AG09319 (cell line): Measurements from ENCODE around the gene ANKRD17.

Experiments
- DNase-seq: peaks from one replicate; pipeline ENCODE4 v3.0.0-alpha.2; 2010; ENCODE audit warnings: low read depth; ENCODE audit errors: extremely low read depth
- TF ChIP-seq, protein P1 (sequence below): IDR thresholded peaks from 2 replicates; pipeline ENCODE4 v1.5.1; 2011; ENCODE audit warnings: low read depth, mild to moderate bottlenecking, inconsistent platforms, low read length, moderate library complexity

ANKRD17 gene

GRCh38 chr4:73055241-73055897, 203.2 kb downstream of the ANKRD17 start:
- TF ChIP-seq, protein P1, sequence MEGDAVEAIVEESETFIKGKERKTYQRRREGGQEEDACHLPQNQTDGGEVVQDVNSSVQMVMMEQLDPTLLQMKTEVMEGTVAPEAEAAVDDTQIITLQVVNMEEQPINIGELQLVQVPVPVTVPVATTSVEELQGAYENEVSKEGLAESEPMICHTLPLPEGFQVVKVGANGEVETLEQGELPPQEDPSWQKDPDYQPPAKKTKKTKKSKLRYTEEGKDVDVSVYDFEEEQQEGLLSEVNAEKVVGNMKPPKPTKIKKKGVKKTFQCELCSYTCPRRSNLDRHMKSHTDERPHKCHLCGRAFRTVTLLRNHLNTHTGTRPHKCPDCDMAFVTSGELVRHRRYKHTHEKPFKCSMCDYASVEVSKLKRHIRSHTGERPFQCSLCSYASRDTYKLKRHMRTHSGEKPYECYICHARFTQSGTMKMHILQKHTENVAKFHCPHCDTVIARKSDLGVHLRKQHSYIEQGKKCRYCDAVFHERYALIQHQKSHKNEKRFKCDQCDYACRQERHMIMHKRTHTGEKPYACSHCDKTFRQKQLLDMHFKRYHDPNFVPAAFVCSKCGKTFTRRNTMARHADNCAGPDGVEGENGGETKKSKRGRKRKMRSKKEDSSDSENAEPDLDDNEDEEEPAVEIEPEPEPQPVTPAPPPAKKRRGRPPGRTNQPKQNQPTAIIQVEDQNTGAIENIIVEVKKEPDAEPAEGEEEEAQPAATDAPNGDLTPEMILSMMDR: no peak
- no peak for DNase-seq

DNA sequence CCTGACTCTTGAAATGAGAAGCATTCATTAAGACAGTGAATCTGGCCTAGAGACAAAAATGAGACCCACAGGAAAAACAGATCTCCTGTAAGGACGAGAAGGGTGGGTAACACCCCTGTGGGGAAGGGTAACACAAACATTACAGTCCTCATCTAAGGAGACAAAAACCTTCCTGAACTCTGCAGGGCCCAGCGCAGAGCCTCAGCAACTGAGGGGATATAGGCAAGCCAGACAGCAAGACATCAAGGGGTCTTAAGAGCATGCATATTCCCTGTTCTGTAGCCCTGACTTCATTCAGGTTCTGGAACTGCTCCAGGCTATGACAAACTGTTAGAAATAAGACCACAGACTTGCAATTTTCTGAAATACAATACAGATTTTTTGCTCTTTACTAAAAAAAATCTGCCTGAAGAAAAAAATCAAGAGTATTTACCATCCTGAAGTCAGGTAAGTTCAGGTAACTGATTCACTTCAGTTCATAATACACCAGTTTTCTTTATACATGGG, 204.6 kb downstream of the ANKRD17 start:
- TF ChIP-seq, protein P1: no peak
- DNase-seq: no peak

DNA sequence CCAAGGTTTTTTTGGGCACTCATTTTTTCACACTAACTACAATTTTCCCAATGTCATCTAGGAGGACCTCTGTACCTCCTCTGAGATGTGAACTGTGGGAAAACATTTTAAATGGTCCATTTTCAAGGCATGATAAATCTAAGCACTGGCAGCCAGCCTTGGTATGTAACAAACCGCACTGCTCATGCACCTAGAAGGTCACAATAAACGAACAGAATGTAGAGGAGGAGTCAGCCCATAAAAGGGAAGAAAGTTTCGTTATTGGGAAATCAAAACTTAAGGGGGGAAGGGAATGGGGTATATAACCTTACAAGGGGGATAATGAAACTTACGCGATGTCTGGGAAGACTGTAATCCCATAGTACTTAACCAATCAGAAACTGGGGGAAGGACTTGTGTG, 205.5 kb downstream of the ANKRD17 start:
- no peak for DNase-seq
- TF ChIP-seq, protein P1: no peak

DNA sequence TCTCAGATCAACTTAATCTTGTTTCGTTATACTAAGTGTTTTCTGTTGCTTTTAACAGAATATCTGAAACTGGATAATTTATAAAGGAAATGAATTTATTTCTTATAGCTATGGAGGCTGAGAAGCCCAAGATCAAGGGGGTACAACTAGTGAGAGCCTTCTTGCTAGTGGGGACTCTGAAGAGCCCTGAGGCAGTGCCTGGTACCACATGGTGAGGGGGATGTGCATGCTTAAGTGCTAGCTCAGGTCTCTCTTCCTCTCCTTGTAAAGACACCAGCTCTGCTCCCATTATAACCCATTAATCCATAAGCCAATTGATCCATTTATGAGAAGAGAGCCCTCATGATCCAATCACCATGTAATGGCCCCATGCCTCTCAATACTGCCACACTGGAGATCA, 207.0 kb downstream of the ANKRD17 start:
- TF ChIP-seq, protein P1: no peak

GRCh38 chr4:73045879-73046278, 212.7 kb downstream of the ANKRD17 start:
- no peak for DNase-seq
- TF ChIP-seq, protein P1: no peak

More for the DNA sequence above, 207.0 kb downstream of the ANKRD17 start:
- no peak for DNase-seq

- TF ChIP-seq, protein P1: no peak
- DNase-seq: no peak
Observed at GRCh38 chr4:73037057-73037456, 221.5 kb downstream of the ANKRD17 start.

GRCh38 chr4:73036123-73036522, 222.5 kb downstream of the ANKRD17 start:
- TF ChIP-seq, protein P1: no peak
- no peak for DNase-seq
